GM21526 (cell line): ENCODE results near the gene PRMT5.
A peak's percentile ranks its signal among the peaks of the same experiment; 100 is the strongest.

Experiments used
- ATAC-seq: cut with Tn5 transposase; IDR thresholded peaks from one replicate; pipeline ENCODE4 v1.9.1; 2021; ENCODE audit warnings: moderate library complexity; ENCODE audit not compliant: unreplicated experiment, low FRiP score

PRMT5 gene

DNA sequence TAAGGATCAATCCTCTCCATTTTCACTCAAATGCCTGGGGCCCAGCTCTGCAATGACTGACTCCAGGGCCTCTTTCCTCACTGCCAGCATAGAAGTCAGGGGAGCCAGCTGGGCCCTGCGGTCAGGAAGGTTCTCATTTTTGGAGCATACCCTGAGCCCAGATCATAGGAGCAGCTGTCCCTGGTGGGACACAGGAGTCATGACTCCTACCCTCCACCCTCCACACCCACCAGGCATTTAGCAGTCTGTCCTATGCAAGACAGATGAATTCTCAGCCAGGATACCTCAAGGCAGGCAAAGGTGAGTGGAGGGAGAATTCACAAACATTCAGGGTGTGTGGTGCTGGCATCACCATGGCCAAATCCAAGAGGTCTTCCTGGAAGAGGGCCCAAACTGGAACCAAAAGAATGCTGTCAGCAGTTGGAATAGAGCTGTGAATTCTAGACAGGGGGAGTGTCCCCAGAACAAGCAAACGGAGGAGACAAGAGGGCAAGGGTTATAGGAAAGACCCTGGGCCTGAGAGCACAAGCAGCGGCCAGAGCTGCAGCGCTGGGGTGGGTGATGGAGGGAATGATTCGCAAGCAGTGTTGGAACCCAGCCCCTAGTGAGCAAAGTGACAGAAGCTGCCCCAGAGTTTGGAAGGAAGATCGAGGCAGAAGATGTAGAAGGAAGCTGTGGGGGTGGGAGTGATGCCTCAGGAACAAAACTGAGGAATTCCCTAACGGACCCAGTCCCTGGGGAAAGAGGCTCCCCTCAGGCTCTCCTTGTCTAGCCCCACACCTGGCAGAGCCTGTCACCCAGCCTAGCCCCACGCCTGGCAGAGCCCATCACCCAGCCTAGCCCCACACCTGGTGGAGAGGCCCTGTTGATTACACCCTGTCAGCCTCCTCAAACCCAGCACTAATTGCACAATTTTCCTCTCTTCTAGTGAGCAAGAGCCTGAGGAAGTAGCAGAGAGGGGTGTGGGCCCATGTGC lies 50.6 kb downstream of the PRMT5 start:
- no peak for ATAC-seq

GRCh38 chr14:22877000-22877501 lies 52.1 kb downstream of the PRMT5 start:
- no peak for ATAC-seq

DNA sequence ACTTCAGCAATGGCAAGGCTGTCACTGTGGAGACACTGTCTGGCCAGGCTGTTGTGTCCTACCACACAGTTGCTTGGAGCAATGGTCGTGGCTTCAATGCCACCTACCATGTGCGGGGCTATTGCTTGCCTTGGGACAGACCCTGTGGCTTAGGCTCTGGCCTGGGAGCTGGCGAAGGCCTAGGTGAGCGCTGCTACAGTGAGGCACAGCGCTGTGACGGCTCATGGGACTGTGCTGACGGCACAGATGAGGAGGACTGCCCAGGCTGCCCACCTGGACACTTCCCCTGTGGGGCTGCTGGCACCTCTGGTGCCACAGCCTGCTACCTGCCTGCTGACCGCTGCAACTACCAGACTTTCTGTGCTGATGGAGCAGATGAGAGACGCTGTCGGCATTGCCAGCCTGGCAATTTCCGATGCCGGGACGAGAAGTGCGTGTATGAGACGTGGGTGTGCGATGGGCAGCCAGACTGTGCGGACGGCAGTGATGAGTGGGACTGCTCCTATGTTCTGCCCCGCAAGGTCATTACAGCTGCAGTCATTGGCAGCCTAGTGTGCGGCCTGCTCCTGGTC lies 53.3 kb downstream of the PRMT5 start:
- no peak for ATAC-seq

- ATAC-seq: no peak
Measured at GRCh38 chr14:22875003-22875747, 54.0 kb downstream of the PRMT5 start.

DNA sequence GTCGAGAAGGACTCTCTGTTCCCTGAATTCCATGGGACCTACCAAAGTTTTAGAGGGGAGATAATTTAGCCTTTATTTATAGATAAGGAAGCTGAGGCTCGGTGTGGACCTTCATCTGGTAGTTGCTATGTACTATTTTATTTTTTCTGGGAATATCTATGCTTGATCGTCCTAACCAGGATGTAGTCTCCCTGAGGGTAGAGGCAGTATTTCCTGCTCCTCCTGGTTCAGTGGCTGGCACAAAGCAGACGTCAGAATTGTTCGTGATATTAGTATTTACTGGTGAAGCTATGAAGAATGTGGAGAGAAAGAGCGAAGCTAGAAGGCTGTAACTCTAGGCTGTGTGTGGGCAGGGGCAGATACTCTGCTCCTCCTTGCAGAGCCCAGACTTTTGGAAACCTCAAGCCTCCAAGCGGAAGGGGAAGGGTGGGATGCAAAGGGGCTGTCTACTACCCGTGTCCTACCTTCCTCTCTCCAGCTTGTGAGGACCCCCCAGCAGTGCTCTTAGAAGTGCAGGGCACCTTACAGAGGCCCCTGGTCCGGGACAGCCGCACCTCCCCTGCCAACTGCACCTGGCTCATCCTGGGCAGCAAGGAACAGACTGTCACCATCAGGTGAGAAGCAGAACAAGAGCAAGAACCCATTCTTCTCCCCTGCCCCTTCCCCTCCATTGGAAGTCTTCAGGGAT lies 56.2 kb downstream of the PRMT5 start:
- ATAC-seq: no peak

DNA sequence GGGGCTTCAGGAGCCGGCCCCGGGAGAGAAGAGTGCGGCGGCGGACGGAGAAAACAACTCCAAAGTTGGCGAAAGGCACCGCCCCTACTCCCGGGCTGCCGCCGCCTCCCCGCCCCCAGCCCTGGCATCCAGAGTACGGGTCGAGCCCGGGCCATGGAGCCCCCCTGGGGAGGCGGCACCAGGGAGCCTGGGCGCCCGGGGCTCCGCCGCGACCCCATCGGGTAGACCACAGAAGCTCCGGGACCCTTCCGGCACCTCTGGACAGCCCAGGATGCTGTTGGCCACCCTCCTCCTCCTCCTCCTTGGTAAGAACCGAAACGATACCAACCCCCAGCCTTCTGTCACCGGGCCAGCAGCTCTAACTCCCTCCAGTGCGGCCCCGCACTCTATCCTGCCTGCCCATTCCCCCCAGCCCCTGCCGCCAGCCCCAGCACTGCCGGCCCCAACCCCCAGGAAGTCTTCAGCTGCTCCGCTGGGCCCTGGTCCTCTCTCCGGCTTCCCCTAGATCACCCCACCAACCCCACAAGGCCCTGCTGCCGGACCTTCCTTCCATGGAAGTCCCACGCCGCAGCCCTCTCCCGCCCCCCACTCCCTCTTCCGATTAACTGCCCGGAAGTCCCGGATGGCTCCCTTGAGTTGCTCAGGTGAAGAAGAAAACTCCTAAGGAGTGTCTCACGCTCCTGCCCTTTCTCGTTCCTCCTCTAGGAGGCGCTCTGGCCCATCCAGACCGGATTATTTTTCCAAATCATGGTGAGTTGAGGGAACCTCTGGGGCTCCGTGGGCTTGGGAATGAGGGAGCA lies 56.9 kb downstream of the PRMT5 start:
- ATAC-seq: peak; percentile 21

DNA sequence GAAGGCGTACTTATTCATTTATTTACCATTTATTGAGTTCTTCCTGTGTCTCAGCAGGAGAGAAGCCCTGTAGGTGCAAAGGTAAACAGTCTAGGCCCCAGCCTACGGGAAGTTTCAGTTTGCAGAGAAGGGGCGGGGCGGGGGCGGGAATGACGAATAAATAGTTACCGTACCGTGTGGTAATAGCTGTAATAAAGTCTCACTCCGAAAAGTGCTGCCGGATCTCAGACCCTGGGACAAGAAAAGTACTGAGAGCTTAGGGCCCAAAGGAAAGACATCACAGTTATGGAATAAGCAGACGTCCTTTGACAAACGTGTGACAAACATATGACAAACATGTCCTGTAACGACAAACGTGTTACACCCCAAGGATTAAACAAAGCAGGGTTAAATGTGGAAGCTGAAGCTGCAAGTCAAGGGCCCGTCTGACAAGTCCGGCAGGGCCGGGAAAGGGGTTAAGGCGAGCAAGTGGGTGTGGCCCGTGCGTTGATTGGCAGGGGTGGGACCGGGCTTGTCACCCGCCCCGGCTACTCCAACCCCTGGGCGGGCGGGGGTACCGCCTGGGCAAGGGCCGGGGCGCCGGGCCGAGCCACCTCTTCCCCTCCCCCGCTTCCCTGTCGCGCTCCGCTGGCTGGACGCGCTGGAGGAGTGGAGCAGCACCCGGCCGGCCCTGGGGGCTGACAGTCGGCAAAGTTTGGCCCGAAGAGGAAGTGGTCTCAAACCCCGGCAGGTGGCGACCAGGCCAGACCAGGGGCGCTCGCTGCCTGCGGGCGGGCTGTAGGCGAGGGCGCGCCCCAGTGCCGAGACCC lies 57.7 kb downstream of the PRMT5 start, which contains the start of gene LRP10:
Gene LRP10 (plus strand): TSS at position 517 of the 809 bp plus-strand sequence. CDS start 564 bp downstream, outside the sequence.
- ATAC-seq: peak; percentile 62

GRCh38 chr14:22870811-22871223 lies 58.4 kb downstream of the PRMT5 start:
- peak; percentile 43 for ATAC-seq
